Superior temporal gyrus (tissue), 1 donor: ENCODE results near the gene MUCL3.
A peak's percentile ranks its signal among the peaks of the same experiment; 100 is the strongest.
"Not testable (repeated sequence)": the region's sequence is repeated elsewhere in the genome, so short reads cannot be mapped to it uniquely, and the experiment has no call there.

Experiments
- DNase-seq: peaks from one replicate; pipeline ENCODE4 v3.0.0-alpha.2; 2016; ENCODE audit errors: extremely low spot score

The MUCL3 gene

GRCh38 chr6:30913721-30914075, 27.1 kb upstream of the MUCL3 start:
- peak; percentile 10 for DNase-seq

- peak; percentile 95 for DNase-seq
Measured at GRCh38 chr6:30914076-30914853, 26.5 kb upstream of the MUCL3 start, which contains the start of gene VARS2. Gene VARS2 (plus strand): TSS chr6:30914238. CDS start chr6:30914837, 599 bp downstream.

- DNase-seq, result no peak
Measured at GRCh38 chr6:30914854-30915590, 25.8 kb upstream of the MUCL3 start.

GRCh38 chr6:30915591-30915946, 25.2 kb upstream of the MUCL3 start:
- DNase-seq, result peak; percentile 90

- DNase-seq, result no peak
Measured at GRCh38 chr6:30917041-30917440, 23.7 kb upstream of the MUCL3 start.

- no peak for DNase-seq
Measured at GRCh38 chr6:30917487-30917886, 23.3 kb upstream of the MUCL3 start.

GRCh38 chr6:30918670-30919069, 22.1 kb upstream of the MUCL3 start:
- no peak for DNase-seq

- DNase-seq, result no peak
Measured at GRCh38 chr6:30922447-30922852, 18.3 kb upstream of the MUCL3 start.

- DNase-seq, result not testable (repeated sequence)
Measured at GRCh38 chr6:30924040-30924627, 16.6 kb upstream of the MUCL3 start.

GRCh38 chr6:30926644-30927043, 14.1 kb upstream of the MUCL3 start:
- DNase-seq, result no peak

GRCh38 chr6:30927080-30927479, 13.7 kb upstream of the MUCL3 start:
- DNase-seq, result not testable (repeated sequence)

GRCh38 chr6:30928677-30929076, 12.1 kb upstream of the MUCL3 start:
- no peak for DNase-seq

- no peak for DNase-seq
Measured at GRCh38 chr6:30930506-30930905, 10.3 kb upstream of the MUCL3 start.

- DNase-seq, result no peak
Measured at GRCh38 chr6:30931272-30931671, 9.5 kb upstream of the MUCL3 start.

- DNase-seq, result no peak
Measured at GRCh38 chr6:30931969-30932645, 8.7 kb upstream of the MUCL3 start, which contains the start of gene SFTA2. Gene SFTA2 (minus strand): TSS chr6:30932170. CDS start chr6:30932096, 74 bp downstream.

GRCh38 chr6:30932665-30933365, 8.0 kb upstream of the MUCL3 start:
- DNase-seq, result no peak

GRCh38 chr6:30935018-30935417, 5.8 kb upstream of the MUCL3 start:
- DNase-seq, result no peak

- no peak for DNase-seq
Measured at GRCh38 chr6:30937265-30937664, 3.5 kb upstream of the MUCL3 start.

GRCh38 chr6:30938730-30939129, 2.0 kb upstream of the MUCL3 start:
- no peak for DNase-seq

- DNase-seq, result no peak
Measured at GRCh38 chr6:30939473-30939872, 1.3 kb upstream of the MUCL3 start.

GRCh38 chr6:30942338-30943060, 1.7 kb downstream of the MUCL3 start:
- no peak for DNase-seq
